ENCODE data around the gene TMEM244.

DNA sequence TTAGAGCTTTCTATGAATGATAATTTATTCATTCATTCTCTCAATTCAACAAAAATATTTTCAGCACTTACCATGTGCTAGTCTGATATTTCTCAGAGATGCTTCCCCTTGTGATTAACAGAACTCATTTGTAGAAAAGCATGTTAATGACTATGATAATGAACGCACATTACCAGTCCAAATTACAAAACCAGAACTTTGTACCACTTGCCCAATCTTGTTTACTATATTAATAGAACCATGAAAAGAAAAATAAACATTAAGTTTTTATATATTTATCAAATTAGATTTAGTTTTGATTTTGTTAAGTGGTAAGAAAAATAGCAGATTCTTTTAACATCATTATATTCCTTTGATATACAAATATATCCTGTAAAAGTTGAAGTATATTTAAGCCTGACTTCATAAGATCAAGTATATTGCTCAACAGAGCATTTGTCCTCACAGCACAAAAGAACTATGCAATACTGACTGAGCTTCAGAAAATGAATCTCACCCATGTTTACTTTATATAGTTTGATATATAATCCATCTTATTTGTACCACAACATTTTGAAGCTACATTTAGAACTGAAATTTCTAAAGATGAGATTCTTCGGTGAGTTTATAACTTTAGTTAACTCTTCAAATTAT, 48.9 kb downstream of the TMEM244 start:
- TF ChIP-seq, protein P1, sequence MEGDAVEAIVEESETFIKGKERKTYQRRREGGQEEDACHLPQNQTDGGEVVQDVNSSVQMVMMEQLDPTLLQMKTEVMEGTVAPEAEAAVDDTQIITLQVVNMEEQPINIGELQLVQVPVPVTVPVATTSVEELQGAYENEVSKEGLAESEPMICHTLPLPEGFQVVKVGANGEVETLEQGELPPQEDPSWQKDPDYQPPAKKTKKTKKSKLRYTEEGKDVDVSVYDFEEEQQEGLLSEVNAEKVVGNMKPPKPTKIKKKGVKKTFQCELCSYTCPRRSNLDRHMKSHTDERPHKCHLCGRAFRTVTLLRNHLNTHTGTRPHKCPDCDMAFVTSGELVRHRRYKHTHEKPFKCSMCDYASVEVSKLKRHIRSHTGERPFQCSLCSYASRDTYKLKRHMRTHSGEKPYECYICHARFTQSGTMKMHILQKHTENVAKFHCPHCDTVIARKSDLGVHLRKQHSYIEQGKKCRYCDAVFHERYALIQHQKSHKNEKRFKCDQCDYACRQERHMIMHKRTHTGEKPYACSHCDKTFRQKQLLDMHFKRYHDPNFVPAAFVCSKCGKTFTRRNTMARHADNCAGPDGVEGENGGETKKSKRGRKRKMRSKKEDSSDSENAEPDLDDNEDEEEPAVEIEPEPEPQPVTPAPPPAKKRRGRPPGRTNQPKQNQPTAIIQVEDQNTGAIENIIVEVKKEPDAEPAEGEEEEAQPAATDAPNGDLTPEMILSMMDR (IDR thresholded peaks at IDR 0.05), result no peak
- no peak for TF ChIP-seq EP300 (IDR thresholded peaks at IDR 0.05)

Data from ovary (tissue), 3 donors.